HUES6 (cell line): ENCODE results near the gene ANKRD50.

Experiments
- H3K27ac ChIP-seq: 2 replicates; pipeline ENCODE4 v1.7.0; 2013; ENCODE audit warnings: low read depth, mild to moderate bottlenecking, low read length, inconsistent platforms
- H3K27me3 ChIP-seq: 2 replicates; pipeline ENCODE4 v1.6.1; 2013; ENCODE audit warnings: low read length; ENCODE audit not compliant: control insufficient read depth, insufficient read depth
- H3K36me3 ChIP-seq: 2 replicates; pipeline ENCODE4 v1.6.1; 2013; ENCODE audit warnings: low read length; ENCODE audit not compliant: control insufficient read depth, insufficient read depth
- H3K4me1 ChIP-seq: 2 replicates; pipeline ENCODE4 v1.6.1; 2013; ENCODE audit warnings: low read length; ENCODE audit not compliant: control insufficient read depth, insufficient read depth
- H3K4me3 ChIP-seq: 2 replicates; pipeline ENCODE4 v1.5.1; 2013; ENCODE audit warnings: low read depth, low read length
- H3K9ac ChIP-seq: one replicate; pipeline ENCODE4 v1.6.1; 2013; ENCODE audit warnings: mild to moderate bottlenecking, low read length
- H3K9me3 ChIP-seq: 2 replicates; pipeline ENCODE4 v1.6.1; 2013; ENCODE audit warnings: low read depth, low read length; ENCODE audit not compliant: control insufficient read depth, insufficient read depth

The ANKRD50 gene

DNA sequence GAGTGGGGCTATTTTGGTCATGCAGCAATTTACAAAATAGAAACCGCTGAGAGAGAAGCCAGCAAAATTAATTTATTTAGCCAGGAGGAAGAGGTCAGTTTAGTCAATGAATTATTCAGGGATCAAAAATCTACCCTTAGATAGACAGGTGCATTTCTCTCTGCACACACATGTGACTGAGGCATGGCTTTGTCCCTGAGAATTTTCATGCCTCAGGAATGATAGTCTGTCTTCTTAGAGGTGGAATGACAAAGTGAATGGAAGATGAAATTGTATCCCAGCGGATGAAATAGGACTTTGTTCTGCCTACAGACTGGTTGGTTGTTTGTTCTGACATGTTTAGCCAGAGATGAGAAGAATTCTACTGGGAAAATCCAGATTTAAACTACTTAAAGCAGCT lies 46.0 kb downstream of the ANKRD50 start:
- H3K4me1 ChIP-seq, result no peaks in the 10 kb centered on the region
- no peak overlapping the region for H3K4me3 ChIP-seq
- no peak overlapping the region for H3K9ac ChIP-seq
- no peaks in the 10 kb centered on the region for H3K27me3 ChIP-seq
- no peak overlapping the region for H3K27ac ChIP-seq
- H3K9me3 ChIP-seq, result no peaks in the 10 kb centered on the region
- H3K36me3 ChIP-seq, result peaks cover 35% of the 10 kb centered on the region

- no peak overlapping the region for H3K27ac ChIP-seq
- H3K9me3 ChIP-seq, result no peaks in the 10 kb centered on the region
- H3K27me3 ChIP-seq, result no peaks in the 10 kb centered on the region
- H3K36me3 ChIP-seq, result no peaks in the 10 kb centered on the region
- no peaks in the 10 kb centered on the region for H3K4me1 ChIP-seq
- no peak overlapping the region for H3K4me3 ChIP-seq
- no peak overlapping the region for H3K9ac ChIP-seq
Observed at GRCh38 chr4:124658795-124659194, 53.7 kb downstream of the ANKRD50 start.

- Histone ChIP-seq H3K4me1 (no peaks in the 10 kb centered on the region), H3K27me3 (no peaks in the 10 kb centered on the region), H3K4me3 (no peak overlapping the region), H3K9ac (no peak overlapping the region), H3K9me3 (no peaks in the 10 kb centered on the region), H3K36me3 (no peaks in the 10 kb centered on the region), H3K27ac (no peak overlapping the region)
Observed at GRCh38 chr4:124650614-124651013, 61.9 kb downstream of the ANKRD50 start.

- H3K9me3 ChIP-seq, result no peaks in the 10 kb centered on the region
- H3K9ac ChIP-seq, result no peak overlapping the region
- H3K4me1 ChIP-seq, result peaks cover 6% of the 10 kb centered on the region
- no peak overlapping the region for H3K4me3 ChIP-seq
- no peaks in the 10 kb centered on the region for H3K27me3 ChIP-seq
- H3K36me3 ChIP-seq, result no peaks in the 10 kb centered on the region
- no peak overlapping the region for H3K27ac ChIP-seq
Observed at GRCh38 chr4:124647599-124647998, 64.9 kb downstream of the ANKRD50 start.

DNA sequence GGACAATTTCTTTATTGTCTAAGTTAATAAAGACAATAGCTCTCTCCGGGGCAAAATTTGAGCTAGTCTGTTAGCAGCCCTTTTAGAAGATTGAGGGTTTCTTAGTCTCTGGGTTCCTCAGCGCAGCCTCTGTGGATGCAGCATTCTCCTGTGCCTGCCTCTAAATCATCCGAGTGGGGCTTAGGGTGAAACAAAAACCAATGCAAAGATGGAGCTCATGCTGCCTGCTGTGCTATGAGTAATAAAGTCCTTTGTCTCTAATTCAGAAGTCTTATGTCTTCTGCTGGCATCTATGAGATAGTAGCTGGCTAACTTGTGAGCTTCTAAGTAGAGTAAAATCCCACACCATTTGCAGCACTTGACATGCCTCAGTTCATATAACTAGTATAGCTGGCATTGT lies 67.9 kb downstream of the ANKRD50 start:
- Histone ChIP-seq H3K4me3 (no peak overlapping the region), H3K27me3 (no peaks in the 10 kb centered on the region), H3K9me3 (no peaks in the 10 kb centered on the region), H3K9ac (no peak overlapping the region), H3K27ac (no peak overlapping the region), H3K4me1 (peaks cover 16% of the 10 kb centered on the region), H3K36me3 (no peaks in the 10 kb centered on the region)

DNA sequence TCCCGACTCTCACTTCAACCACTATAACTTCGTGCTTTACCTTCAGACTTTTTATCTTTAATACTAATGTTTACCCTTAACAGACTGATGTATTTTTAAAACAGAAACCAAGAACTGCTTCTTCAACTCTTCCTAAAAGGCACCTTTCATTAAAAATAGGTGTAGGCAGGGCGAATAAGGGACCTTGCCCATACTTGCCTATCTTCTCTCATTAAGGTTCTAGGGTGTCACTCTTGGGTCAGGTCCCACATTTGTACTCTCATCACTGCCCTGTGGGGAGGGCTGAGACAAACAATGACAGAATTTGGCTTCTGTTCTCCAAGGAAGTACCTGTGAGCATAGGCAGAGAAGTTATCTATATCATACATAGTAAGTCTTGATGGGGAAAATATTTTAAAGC lies 69.7 kb downstream of the ANKRD50 start:
- Histone ChIP-seq H3K9me3 (no peaks in the 10 kb centered on the region), H3K4me3 (no peak overlapping the region), H3K4me1 (peaks cover 16% of the 10 kb centered on the region), H3K36me3 (no peaks in the 10 kb centered on the region), H3K9ac (no peak overlapping the region), H3K27me3 (no peaks in the 10 kb centered on the region), H3K27ac (no peak overlapping the region)

DNA sequence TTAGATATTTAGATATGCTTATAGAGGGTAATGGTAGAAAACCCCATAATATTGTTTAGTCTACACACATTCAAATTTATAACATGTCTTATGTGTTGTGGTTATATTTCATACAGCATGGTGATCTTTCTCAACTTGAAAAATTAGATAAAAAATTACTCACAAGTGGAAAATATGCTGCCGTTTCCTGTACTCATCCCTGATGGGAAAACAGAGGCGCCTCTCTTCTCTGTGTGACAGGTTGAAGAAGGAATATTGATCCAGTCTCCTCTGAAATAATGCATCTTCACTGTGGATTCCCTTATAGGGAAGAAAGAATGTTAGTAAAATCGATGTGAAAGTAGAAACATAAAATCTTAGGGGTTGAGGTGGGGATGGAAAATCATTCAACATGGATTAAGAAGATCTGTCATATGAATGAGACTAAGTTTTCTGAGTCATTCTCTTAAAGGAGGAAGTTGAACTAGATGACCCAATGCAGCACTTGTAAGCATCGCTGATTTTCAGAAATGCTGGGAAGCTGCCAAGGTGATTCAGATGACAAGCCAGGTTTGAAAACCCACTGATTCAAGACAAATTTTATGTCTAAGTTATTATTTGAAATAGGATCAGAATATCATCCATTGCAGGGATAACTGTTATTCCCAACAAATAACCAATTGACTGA lies 70.7 kb downstream of the ANKRD50 start:
- no peak overlapping the region; the same call in 1 of the 2 replicates for H3K27ac ChIP-seq
- H3K36me3 ChIP-seq, result no peaks in the 10 kb centered on the region
- H3K4me3 ChIP-seq, result no peak overlapping the region
- peaks cover 19% of the 10 kb centered on the region for H3K4me1 ChIP-seq
- H3K27me3 ChIP-seq, result no peaks in the 10 kb centered on the region
- H3K9me3 ChIP-seq, result no peaks in the 10 kb centered on the region
- H3K9ac ChIP-seq, result no peak overlapping the region

DNA sequence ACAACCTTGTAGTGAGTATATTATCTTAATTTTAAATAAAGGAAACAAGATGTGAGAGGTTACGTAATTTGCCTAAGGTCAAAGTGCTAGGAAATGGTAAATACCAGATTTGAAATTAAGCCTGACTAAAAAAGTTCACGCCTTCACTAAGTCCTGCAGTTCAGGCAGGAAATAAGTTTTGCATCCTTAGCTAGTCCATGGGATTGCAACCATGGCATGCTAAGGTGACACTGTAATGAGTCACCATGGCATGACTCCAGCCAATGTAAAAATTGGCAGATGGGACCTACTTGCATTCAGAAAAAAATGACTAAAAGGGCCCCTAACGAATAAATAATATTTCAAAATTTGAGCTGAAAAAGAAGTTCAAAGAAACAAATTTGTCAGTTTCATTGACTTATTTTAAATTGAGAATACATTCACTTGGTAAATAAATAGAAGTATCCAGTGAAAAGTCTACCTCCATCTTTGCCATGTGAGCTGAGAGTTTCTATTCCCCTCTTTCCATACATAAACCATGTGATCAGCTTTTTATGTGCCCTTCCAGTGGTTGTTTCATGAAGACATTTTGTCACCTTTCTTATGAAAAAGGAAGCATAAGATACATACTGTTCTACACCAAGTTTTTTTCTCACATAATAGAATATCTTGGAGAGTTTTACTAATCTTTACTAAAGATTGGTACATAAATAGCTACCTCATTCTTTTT lies 72.4 kb downstream of the ANKRD50 start:
- Histone ChIP-seq H3K4me1 (peaks cover 35% of the 10 kb centered on the region), H3K36me3 (no peaks in the 10 kb centered on the region), H3K27ac (no peak overlapping the region), H3K9me3 (no peaks in the 10 kb centered on the region), H3K4me3 (no peak overlapping the region), H3K9ac (no peak overlapping the region), H3K27me3 (no peaks in the 10 kb centered on the region)

GRCh38 chr4:124637321-124637720 lies 75.2 kb downstream of the ANKRD50 start:
- Histone ChIP-seq H3K36me3 (no peaks in the 10 kb centered on the region), H3K27me3 (no peaks in the 10 kb centered on the region), H3K27ac (no peak overlapping the region), H3K9ac (no peak overlapping the region), H3K4me3 (no peak overlapping the region), H3K4me1 (peaks cover 46% of the 10 kb centered on the region), H3K9me3 (no peaks in the 10 kb centered on the region)

DNA sequence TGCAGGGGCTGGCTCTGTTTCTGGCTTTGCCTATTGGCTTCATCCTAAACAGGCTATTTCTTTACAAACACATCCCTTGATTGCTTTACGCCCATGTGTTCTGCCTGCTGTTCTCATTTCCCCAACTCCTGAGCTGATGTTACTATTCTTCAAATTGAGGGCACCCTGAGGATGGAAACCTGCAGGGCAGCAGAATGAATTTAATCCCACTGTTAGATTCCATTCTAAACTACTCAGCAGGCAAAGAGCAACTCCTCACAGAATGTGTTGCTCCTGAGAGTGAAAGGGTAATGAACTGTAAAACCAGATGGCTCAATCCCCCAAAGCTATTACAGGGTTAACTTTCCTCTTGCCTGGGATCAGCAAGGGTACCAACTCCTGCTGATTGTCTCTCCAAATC lies 75.7 kb downstream of the ANKRD50 start:
- Histone ChIP-seq H3K27ac (no peak overlapping the region), H3K9me3 (no peaks in the 10 kb centered on the region), H3K27me3 (no peaks in the 10 kb centered on the region), H3K4me1 (peaks cover 46% of the 10 kb centered on the region), H3K9ac (no peak overlapping the region), H3K4me3 (no peak overlapping the region), H3K36me3 (no peaks in the 10 kb centered on the region)

GRCh38 chr4:124635331-124635730 lies 77.2 kb downstream of the ANKRD50 start:
- Histone ChIP-seq H3K4me1 (peaks cover 54% of the 10 kb centered on the region), H3K4me3 (no peak overlapping the region), H3K27me3 (no peaks in the 10 kb centered on the region), H3K27ac (no peak overlapping the region), H3K36me3 (no peaks in the 10 kb centered on the region), H3K9me3 (no peaks in the 10 kb centered on the region), H3K9ac (no peak overlapping the region)
